HL-60/S4 treated with retinoic acid at 250 ng/mL for 4 days and 3 days (cell line): Measurements from ENCODE around the gene PRB2.
"Not testable (repeated sequence)": the region's sequence is repeated elsewhere in the genome, so short reads cannot be mapped to it uniquely, and the experiment has no call there.

Experiments used
- in situ Hi-C: fragments of 300-500 bp; cut with MboI; formaldehyde crosslinking; loops from 2 replicates; pipeline ENCODE4 v1.7.0; 2022; ENCODE audit warnings: low sequenced_read_pairs

PRB2 gene

DNA sequence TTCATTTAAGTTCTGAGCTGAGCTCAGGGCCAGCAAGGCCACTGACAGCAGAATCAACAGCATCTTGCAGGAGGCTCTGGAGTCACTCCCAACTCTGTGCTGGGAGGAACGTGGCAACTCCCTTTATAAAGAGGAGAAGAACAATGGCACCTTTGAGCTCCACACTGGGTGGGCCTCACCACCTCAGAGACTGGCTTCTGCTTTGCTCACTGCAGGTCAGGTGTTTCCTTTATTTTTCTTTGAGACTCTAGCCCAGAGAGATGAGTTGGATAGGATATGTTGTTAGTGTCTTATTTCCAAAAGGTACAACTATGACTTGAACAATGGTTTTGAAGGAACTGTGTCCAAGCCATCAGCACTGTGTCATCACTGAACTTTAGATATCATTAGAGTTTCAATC, at the start of gene PRB2:
TSS of gene PRB2 (minus strand) at position 101 of the 400 bp plus-strand sequence. CDS start at position 63, 38 bp downstream.
- in situ Hi-C loops, result not testable (repeated sequence)

DNA sequence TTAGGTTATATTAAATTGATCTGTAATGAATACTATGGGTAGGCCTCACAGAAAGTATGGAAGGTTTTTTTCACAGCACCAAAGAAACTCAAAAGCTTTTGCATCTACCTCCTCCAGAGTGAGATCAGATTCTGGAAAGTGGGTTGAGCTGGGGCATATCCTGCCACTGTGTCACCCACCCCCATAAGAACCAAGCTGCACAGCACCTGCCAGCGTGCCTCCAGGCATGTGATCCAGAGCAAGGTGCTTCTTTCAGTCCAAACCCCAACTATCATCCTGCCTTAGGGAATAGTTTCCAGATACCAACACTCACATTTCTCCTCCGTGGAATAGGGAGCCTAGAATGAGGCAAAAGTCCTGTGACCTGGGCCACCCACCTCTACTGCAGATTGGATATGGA, 42.6 kb upstream of the PRB2 start:
- in situ Hi-C loops, result no loop called here

DNA sequence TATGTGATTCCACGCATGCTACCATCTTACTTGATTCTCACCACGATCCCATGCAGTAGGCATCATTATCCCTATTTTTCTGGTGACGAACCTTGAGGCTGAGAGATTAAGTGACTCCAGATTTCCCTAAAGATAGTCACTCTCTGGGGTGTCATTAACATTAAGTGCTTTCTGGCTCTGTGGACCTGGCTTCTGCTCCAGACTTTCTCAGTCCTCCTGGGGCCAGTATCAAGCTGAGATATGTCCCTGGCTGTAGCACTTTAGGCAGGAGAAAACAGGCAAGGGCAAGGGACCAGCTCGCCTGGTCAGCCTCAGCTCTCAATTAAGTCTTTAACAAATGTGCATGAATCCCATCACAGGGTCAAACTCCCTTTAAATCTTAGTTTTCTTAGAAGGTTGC, 38.3 kb upstream of the PRB2 start:
- in situ Hi-C loops, result no loop called here

DNA sequence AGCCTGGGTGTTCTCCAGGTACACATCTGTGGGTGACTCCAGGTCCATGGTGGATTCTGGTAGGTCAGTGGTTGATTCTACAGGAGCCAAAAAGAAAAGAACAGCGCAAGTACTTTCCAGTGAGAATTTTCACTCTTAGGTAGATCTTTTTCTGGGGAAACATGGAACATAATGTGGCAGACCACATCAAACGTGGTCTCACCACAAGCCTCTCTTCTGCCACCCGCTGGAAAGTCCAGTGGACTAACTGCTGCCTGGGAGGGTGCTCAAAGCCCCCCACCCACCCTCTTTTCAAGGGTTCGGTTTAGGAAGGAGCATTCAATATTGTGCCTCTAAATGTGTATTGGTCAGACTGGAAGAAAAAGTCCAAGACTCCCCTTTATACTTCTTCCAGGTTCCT, 36.1 kb upstream of the PRB2 start:
- in situ Hi-C loops, result no loop called here

DNA sequence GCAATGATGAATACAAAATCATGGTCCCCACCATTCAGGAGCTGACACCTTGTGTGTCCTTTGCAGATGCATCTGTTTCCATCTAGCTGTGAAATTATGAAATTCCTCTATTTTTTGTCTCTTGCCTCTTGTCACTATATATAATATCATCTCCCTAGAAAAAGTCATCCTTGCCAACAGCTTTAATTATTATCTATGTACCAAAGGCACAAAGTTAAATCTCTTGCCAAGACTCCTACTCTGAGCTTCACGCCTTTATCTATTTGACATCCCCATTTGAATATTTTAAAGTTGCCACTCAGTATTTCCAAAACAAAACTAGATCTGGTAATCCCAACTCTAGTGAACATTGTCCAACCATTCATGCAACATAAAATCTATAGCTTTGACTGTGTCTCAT, 32.0 kb upstream of the PRB2 start:
- in situ Hi-C loops, result no loop called here

DNA sequence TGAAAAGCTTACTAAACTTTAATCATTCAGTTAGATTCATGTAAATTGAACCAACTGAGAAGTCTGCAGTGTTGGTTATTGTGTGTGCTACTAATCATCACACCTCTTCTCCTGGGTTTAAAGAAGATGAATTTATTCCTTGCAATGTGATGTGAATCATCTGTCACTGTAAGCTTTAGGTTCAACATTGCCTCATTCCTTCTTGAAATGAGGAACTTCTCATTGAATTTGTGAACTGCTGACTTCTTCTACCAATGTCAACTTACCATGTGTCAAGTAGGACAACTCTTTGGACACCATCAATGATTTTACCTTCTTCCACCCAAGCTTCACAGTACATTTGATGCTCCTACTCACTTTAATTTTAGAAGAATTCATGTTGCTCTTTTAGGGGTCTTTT, 17.4 kb upstream of the PRB2 start:
- in situ Hi-C loops, result no loop called here

DNA sequence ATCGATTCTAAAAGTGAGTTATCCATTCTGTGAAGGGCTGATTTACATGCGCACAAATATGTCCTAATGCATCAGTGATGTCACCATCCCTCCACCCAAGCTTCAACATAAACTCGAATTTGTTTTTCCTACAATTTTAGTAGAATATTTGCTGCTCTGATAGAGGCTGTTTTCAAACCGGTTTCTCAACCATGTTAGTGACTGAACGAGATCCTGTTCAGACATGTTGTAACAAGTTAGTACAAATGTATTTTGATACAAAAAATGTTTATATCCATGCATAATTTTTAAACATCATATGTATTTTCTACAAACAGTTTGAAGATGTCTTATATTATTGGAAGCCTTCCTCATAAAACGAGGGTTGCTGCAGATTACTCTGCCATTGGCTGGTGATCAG, 12.7 kb upstream of the PRB2 start:
- in situ Hi-C loops, result no loop called here

DNA sequence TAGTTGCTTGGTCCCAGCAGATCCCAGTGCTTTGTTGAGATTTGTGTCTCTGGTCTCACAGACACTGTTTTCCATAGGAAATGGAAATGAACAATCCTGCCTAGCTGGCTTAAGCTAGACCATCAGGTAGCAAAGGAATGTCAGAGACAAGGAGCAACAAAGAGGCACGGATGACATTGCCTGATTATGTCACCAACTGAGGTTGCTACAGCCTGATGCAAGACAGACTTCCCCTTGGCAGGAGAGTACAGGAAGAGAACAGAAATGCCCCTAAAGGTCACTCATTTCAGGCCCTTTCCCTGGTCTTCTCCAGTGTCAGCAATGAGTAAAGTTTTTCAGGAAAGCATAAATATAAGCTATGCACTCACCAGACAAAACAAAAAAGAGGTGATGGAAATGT, 2.0 kb upstream of the PRB2 start:
- in situ Hi-C loops, result no loop called here

DNA sequence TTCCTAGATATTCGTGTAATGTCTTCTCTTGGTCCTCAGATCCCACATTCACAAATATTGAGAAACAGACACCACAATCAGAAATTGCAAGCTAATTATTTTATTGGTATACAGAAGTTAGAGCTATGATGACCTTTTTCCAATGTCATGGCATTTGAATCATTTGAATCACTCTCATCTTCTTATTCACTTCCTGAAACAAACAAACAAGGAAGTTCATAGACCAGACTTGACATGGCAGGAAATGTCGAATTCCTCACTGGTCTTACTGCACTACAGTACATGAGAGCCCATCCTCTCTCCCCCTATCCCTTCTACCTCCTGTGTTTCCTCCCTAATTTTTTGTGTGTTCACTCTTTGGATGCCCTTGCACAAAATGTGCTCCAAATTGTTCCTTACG, 3.9 kb downstream of the PRB2 start:
- in situ Hi-C loops, result not testable (repeated sequence)

DNA sequence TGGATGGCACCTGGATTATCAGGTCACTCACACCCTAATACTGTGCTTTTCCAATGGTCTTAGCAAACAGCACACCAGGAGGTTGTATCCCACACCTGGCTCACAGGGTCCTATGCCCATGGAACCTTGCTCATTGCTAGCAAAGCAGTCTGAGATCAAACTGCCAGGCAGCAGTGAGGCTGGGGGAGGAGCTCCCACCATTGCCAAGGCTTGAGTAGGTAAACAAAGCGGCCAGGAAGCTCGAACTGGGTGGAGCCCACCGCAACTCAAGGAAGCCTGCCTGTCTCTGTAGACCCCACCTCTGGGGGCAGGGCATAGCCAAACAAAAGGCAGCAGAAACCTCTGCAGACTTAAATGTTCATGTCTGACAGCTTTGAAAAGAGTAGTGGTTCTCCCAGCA, 17.9 kb downstream of the PRB2 start:
- in situ Hi-C loops, result not testable (repeated sequence)

DNA sequence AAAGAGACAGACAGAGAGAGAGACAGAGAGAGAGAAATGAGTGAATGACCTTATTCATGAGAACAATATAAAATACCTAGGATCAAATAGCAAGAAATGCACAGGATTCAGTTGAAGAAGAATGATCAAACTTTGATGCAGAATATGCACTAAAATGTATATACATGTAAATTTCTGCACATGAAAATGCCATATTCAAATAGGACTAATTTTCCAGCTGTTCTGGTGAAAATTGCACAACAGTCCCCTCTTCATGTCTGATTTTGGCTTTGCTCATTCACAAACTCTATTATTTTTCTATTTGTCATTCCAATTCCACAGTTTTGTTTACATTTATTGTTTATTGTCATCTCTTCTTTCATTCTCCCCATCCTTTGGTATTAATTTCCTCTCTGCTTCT, 34.2 kb downstream of the PRB2 start:
- in situ Hi-C loops, result no loop called here

DNA sequence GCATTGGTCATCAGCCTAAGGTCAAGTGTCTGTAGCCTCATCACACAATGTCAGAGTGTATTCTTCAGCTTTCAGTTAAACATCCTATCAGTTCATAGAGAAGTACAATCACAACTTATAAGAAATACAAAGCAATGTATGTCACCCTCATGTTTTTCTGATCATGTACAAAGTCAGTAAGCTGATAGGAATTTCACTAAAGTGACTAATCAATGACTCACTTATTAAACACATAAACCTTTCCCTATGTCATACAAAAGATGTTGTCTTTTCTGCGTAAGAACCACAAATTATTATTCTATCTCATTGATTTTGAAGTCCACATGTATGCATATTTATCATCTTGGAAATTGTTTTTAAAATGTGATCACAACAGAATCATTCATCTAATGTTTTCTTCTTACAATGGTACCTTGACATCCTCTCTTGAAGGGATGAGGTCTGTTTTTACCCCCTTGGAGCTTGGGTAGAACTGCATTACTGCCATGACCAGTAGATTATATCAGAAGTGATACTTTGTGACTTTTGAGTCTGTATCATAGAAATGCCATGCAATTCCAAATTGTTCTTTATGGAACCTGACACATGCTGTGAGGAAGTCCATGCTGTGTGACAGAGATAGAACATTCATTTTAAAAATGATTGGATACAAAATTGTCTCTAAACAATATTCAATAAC, 35.0 kb downstream of the PRB2 start:
- in situ Hi-C loops, result not testable (repeated sequence)

DNA sequence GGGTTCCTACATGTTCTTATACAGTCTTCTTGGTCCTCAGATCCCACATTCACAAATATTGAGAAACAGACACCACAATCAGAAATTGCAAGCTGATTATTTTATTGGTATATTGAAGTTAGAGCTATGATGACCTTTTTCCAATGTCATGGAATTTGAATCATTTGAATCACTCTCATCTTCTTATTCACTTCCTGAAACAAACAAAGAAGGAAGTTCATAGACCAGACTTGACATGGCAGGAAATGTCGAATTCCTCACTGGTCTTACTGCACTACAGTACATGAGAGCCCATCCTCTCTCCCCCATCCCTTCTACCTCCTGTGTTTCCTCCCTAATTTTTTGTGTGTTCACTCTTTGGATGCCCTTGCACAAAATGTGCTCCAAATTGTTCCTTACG, 43.6 kb downstream of the PRB2 start:
- in situ Hi-C loops, result not testable (repeated sequence)

DNA sequence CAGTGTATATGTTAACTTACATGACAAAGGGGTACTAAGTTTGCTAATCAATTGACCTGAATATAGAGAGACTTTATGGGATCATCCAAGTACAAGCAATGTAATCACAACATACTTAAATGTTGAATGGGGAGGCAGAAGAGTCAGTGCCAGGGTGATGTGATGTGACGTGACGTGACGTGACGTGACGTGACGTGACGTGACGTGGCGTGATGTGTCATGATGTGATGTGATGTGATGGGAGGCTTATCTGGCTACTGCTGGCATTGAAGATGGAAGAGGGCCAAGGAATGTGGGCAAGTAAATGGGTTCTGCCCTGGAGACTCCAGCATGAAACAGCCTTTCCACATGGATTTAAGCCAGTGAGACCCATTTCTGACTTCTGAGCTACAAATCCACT, 46.9 kb downstream of the PRB2 start:
- in situ Hi-C loops, result no loop called here

DNA sequence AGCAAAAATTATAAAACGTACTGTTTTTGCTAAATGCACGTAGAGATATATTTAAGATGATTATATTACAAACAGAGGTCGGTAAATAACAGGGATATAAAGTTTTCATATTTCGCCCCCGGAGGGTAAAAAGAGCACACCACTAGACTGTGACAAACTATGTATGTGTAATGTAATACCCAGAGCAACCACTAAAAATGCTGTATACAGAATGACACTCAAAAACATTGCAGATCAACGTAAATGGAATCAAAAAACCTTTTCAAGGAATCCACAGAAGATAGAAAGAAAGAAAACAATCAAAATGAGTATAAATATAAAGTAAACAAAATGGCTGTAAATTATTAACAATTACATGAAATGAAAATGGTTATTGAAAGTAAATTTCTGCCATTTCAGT, 47.6 kb downstream of the PRB2 start:
- in situ Hi-C loops, result no loop called here

DNA sequence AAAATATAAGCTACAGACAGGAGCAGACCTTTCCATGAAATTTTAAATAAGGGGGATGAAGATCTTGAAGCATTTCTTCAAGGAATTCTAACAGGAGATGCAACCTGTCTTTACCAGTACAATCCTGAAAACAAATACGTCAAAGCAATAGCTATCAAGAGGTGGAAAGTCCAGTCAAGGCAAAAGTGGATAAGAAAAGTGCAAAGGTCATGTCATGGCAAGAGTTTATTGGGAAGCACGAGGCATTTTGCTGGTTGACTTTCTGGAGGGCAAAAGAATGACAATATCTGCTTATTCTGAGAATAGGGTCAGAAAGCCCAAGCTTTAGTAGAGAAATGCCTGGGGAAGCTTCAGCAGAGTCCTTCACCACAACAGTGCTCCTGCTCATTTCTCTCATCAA, 50.9 kb downstream of the PRB2 start:
- in situ Hi-C loops, result no loop called here
